C4-2B (cell line): ENCODE measurements around the gene HDAC7.

Source experiments
- H3K27ac ChIP-seq: fragments of 450-650 bp; 2 replicates; pipeline ENCODE4 v1.5.1; 2017
- CTCF ChIP-seq: fragments of 450-650 bp; conservative IDR thresholded peaks from 2 replicates; pipeline ENCODE4 v1.5.1; 2017; ENCODE audit warnings: mild to moderate bottlenecking
- ZFX ChIP-seq: fragments of 450-650 bp; IDR thresholded peaks from 2 replicates; pipeline ENCODE4 v1.6.1; 2017

The HDAC7 gene

GRCh38 chr12:47862881-47863280, 43.2 kb upstream of the HDAC7 start:
- TF ChIP-seq ZFX, result no peak
- TF ChIP-seq CTCF, result no peak
- no peak overlapping the region for H3K27ac ChIP-seq

DNA sequence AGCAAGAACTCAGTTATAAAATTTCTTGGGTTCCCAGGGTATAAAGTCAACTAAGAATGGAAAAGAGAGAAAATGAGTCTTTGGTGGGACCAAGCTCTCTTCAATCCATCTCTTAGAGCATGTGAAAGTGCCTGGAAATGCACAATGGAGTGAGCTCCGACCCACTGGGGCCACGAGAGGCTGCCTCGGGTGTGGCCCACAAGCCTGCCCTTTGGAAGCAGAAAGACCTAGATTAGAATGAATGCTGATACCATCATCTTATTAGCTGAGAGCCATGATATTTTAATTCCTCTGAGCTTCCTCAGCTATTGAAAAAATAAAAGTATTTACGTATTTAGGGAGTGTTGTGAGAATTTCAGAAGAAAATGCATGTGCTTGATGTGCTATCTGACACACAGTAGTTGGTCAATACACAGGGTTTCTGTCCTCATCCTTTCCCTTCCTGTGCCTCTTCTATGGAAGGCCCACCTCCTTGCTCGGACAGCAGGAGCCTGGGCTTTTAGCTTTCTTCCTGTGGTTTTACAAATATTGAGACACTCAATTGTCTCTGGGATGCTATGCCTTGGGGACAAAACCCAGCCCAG, 42.6 kb upstream of the HDAC7 start:
- H3K27ac ChIP-seq, result no peak overlapping the region
- TF ChIP-seq ZFX, result no peak
- TF ChIP-seq CTCF, result no peak

GRCh38 chr12:47860873-47861272, 41.2 kb upstream of the HDAC7 start:
- H3K27ac ChIP-seq, result no peak overlapping the region
- no peak for TF ChIP-seq CTCF
- TF ChIP-seq ZFX, result no peak

GRCh38 chr12:47860279-47860841, 40.7 kb upstream of the HDAC7 start:
- no peak for TF ChIP-seq CTCF
- TF ChIP-seq ZFX, result no peak
- H3K27ac ChIP-seq, result no peak overlapping the region

- H3K27ac ChIP-seq, result no peak overlapping the region
- TF ChIP-seq ZFX (no peak), CTCF (no peak)
Observed at GRCh38 chr12:47858511-47859266, 39.0 kb upstream of the HDAC7 start.

GRCh38 chr12:47856721-47857575, 37.2 kb upstream of the HDAC7 start:
- no peak overlapping the region for H3K27ac ChIP-seq
- TF ChIP-seq ZFX, result no peak
- TF ChIP-seq CTCF, result no peak
